ENCODE measurements around the gene ZNF213.

ZNF213 gene

DNA sequence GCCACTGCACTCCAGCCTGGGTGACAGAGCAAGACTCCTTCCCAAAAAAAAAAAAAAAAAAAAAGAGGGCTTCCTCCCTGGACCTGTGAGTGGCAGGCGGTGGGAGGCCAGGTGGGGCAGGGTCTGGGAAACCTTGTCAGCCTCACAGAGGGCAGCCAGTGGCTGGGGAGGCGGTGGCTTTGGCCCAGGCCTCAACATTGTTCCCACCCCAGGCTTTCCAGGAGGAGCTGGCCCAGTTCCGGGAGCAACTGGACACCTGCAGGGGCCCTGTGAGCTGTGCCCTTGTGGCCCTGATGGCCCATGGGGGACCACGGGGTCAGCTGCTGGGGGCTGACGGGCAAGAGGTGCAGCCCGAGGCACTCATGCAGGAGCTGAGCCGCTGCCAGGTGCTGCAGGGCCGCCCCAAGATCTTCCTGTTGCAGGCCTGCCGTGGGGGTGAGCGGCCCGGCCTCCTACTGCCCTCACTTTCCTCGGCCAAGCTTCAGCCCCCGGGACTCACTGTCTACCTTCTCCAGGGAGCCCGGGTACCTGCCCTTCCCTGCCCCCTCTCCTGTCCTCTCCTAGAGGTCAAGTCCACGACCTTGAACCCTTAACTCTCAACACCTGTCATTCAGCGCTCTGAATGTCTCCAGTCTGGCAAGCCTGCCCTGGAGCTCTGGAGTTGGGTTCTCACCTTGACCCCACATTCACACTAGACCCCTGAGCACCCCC lies 12.4 kb downstream of the ZNF213 start:
- no peaks in the 10 kb centered on the region; the same call in 1 of the 2 replicates for H4K20me1 ChIP-seq
- TF ChIP-seq Cebpa-rat (IDR thresholded peaks at IDR 0.05) = no peak
- H3K9ac ChIP-seq = no peak overlapping the region
- peaks cover 9% of the 10 kb centered on the region; the same call in 1 of the 2 replicates for H3K36me3 ChIP-seq
- H3K9me3 ChIP-seq = no peaks in the 10 kb centered on the region
- H3K4me1 ChIP-seq = peaks cover 46% of the 10 kb centered on the region
- H3K4me2 ChIP-seq = no peak overlapping the region
- H3K4me3 ChIP-seq = no peak overlapping the region
- H3K27ac ChIP-seq = no peak overlapping the region
- H3K27me3 ChIP-seq = peaks cover 34% of the 10 kb centered on the region

DNA sequence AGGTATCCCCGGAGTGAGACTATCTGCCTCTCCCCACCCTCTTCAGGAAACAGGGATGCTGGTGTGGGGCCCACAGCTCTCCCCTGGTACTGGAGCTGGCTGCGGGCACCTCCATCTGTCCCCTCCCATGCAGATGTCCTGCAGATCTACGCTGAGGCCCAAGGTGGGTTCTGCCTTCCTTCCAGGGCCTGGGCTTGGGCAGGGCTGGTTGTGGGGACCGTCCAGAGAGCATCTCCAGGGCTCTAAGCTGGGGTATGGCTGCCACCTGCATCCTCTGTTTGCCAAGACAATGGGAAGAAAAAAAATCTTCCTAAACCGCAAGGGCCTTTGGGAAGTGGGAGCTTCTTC lies 12.9 kb downstream of the ZNF213 start:
- no peak for TF ChIP-seq Cebpa-rat (IDR thresholded peaks at IDR 0.05)

DNA sequence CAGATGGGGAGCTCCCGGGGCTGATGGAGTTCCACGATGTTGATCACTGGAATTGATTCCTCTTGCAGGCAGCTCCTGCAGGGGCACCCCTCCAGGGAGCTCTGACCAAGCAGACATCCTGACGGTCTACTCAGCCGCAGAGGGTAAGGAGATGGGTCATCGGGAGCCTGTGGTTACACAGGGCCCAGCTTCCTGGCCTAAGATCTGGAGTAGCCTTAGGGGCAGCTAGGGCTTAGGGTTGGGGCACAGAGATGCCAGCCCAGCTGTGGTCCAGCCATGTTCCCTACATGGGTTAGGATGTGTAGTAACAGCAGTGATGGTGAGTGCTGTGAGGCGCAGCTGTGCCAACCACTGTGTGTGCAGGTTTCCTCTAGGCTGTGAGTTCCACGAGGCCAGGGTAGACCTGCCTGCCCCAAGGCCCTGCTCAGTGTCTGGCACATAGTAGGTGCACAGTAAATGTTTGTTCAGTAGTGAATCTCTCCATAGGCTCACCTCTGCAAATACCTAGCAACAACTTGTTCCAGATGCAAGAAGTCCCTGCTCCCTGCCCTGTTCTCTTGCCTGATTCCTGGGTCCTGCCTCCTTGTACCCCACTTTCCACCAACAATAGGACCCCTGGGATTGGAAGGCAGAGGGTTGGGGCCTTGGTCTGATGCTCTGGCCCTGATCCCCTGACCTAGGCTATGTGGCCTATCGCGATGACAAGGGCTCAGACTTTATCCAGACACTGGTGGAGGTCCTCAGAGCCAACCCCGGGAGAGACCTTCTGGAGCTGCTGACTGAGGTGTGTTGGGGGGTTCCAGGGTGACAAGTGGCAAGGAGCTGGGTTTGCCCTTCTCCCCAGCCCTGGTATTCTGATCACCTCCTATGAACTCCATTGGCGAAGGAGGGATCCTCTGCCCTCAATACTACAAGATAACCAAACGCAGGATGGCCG lies 13.7 kb downstream of the ZNF213 start:
- Histone ChIP-seq H3K9me3 (no peaks in the 10 kb centered on the region), H4K20me1 (no peaks in the 10 kb centered on the region), H3K9ac (no peak overlapping the region), H3K36me3 (no peaks in the 10 kb centered on the region), H3K4me2 (peak overlapping the region; percentile 99), H3K4me1 (peaks cover 41% of the 10 kb centered on the region), H3K27ac (no peak overlapping the region), H3K4me3 (no peak overlapping the region), H3K27me3 (peaks cover 48% of the 10 kb centered on the region)
- no peak for TF ChIP-seq Cebpa-rat (IDR thresholded peaks at IDR 0.05)

More for the DNA sequence above, 12.9 kb downstream of the ZNF213 start:
- no peak overlapping the region for H3K4me2 ChIP-seq
- no peaks in the 10 kb centered on the region for H3K9me3 ChIP-seq
- H3K4me3 ChIP-seq = no peak overlapping the region
- no peak overlapping the region for H3K27ac ChIP-seq
- no peaks in the 10 kb centered on the region; the same call in 1 of the 2 replicates for H4K20me1 ChIP-seq
- H3K4me1 ChIP-seq = peaks cover 47% of the 10 kb centered on the region
- no peak overlapping the region for H3K9ac ChIP-seq
- peaks cover 4% of the 10 kb centered on the region; the same call in 1 of the 2 replicates for H3K36me3 ChIP-seq
- H3K27me3 ChIP-seq = peaks cover 40% of the 10 kb centered on the region

DNA sequence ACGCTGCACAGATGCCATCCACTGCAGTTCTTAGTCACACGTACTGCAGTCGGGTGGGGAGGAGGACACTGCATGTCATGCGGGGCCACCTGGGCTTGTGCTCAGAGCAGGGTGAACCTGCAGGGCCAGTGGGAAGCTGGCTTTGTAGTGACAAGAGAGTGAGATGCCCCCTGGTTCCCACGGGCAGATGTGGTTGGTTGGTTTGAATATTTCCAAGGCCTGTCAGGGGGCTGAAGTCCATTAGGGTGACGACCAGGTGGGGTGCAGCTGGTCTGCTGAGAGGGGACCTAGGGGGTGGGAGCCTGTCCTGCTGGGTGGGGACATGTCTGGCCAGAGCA lies 14.3 kb downstream of the ZNF213 start:
- TF ChIP-seq Cebpa-rat (IDR thresholded peaks at IDR 0.05) = no peak
- Histone ChIP-seq H3K4me3 (peak overlapping the region; percentile 77; the same call in 1 of the 2 replicates), H3K9ac (peak overlapping the region; percentile 77; the same call in 1 of the 2 replicates), H3K4me1 (peaks cover 35% of the 10 kb centered on the region), H3K4me2 (peak overlapping the region; percentile 99), H3K27ac (no peak overlapping the region), H3K9me3 (no peaks in the 10 kb centered on the region), H3K27me3 (peaks cover 54% of the 10 kb centered on the region), H4K20me1 (no peaks in the 10 kb centered on the region), H3K36me3 (no peaks in the 10 kb centered on the region)

DNA sequence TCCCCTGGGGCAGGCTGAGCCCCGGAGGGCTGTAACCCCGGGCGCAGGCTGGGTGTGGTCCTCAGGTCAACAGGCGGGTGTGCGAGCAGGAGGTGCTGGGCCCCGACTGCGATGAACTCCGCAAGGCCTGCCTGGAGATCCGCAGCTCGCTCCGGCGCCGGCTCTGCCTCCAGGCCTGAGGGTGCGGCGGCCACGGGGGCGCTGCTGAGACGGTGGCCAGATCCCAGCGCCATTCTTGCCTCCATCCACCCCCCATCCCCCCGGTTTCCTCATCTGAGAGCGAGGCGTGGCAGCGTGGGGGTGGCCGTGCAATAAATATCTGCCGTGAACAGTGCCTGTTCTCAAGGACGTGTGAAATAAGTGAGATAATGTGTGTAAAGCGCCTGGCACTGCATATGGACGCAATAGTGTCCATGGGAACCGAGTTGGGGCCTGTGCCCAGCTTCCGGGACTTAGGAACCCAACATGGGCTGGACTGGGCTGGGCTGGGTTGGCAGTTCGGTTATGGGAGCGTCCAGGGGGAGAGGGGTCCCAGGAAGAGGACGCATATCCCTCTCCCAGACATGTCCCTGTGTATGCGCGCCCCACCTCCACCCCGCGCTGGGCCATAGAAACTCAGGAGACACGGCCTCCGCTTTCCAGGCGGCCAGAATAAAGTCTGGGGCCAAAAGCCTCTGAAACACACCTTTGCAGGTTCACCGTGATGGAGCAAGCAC lies 15.0 kb downstream of the ZNF213 start:
- Histone ChIP-seq H4K20me1 (no peaks in the 10 kb centered on the region), H3K9ac (peak overlapping the region; percentile 77), H3K27ac (peak overlapping the region; percentile 71), H3K36me3 (no peaks in the 10 kb centered on the region), H3K4me1 (peaks cover 29% of the 10 kb centered on the region), H3K9me3 (peaks cover under 1% of the 10 kb centered on the region; the same call in 1 of the 2 replicates), H3K4me2 (peak overlapping the region; percentile 99), H3K4me3 (peak overlapping the region; percentile 77), H3K27me3 (peaks cover 60% of the 10 kb centered on the region)
- TF ChIP-seq Cebpa-rat (IDR thresholded peaks at IDR 0.05) = no peak

DNA sequence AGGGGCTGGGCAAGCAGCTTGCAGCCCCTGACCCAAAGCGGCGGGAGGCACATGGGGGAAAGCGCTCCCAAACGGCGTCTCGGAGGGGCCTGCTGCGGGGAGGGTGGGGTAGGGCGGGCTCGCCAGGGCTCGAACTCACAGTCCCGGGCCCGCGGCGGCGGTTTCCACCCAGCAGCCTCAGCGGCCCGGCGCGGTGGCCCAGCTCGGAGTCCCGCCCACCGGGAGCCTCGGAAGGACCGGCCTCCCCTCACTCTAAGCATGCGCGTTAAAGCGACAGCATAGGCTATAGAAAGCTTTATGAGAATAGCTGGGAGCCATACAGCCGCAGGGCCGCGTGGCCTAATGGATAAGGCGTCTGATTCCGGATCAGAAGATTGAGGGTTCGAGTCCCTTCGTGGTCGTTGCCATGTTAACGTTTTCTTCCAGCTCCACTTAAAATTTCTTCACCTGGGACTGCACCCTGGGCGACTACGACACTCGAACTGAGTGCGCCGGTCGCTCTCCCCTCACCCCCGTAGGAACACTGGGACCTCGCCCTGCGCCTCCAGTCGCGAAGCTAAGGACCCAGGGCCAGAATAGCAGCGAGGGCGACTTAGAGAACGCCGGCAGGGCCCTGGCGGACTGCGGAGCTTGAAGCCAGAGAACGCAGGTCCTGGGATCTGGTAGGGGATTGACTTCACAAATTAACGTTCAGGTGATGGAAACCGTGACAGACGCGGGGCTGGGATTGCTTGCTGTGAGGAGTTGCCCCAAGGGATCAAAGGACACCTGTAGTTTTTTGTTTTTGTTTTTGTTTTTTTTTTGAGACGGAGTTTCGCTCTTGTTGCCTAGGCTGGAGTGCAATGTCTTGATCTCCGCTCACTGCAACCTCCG lies 15.8 kb downstream of the ZNF213 start:
- Histone ChIP-seq H3K9me3 (peaks cover 9% of the 10 kb centered on the region), H4K20me1 (no peaks in the 10 kb centered on the region), H3K27ac (peak overlapping the region; percentile 71), H3K4me2 (peak overlapping the region; percentile 99), H3K4me1 (peaks cover 25% of the 10 kb centered on the region), H3K27me3 (peaks cover 68% of the 10 kb centered on the region), H3K9ac (peak overlapping the region; percentile 77), H3K4me3 (peak overlapping the region; percentile 77), H3K36me3 (no peaks in the 10 kb centered on the region)
- no peak for TF ChIP-seq Cebpa-rat (IDR thresholded peaks at IDR 0.05)

DNA sequence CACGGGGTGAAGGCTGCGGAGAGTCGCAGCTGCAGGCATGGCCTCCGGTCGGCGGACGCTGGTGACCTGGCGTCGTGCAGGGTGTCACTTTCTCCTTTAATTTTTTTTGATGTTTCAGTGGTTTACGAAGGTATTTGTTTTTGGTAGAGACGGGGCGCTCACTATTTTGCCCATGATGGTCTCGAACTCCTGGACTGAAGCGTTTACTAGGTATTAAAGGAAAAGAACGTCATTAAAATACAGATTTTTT lies 17.1 kb downstream of the ZNF213 start:
- no peak for TF ChIP-seq Cebpa-rat (IDR thresholded peaks at IDR 0.05)

DNA sequence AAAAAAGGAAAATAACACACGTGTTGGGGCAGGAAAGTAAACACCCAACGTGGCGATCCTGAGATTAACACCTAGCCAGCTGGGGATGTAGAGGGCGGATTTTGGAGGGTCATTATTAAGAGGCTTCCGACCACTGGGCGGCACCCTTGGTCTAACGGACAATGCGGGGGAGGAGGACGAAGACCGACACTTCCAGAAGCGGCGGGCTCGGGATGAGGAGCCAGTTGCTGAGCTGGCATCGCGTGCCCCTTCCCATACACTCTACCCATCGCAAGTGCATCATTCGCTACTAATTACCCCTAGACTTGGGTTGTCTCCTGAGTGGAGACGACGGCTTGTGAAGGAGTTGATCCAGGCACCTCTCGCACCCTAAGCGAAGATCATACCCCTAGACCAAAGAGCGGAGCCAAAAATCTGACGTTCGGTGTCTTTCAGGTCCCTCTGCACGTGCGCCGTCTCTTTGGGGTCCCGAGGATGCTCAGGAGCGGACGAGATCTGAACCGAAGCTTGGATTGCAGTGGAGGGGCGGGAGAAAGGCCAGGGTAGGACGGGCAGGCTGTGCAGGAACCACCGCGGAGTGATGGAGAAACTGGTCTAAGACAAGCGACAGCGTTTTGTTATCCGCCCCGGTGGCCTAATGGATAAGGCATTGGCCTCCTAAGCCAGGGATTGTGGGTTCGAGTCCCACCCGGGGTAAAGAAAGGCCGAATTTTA lies 17.6 kb downstream of the ZNF213 start:
- peaks cover 87% of the 10 kb centered on the region for H3K27me3 ChIP-seq
- peaks cover 15% of the 10 kb centered on the region for H3K9me3 ChIP-seq
- H3K4me3 ChIP-seq = peak overlapping the region; percentile 77
- peak overlapping the region; percentile 50; the same call in 1 of the 2 replicates for H3K9ac ChIP-seq
- H3K36me3 ChIP-seq = no peaks in the 10 kb centered on the region
- peak overlapping the region; percentile 99 for H3K4me2 ChIP-seq
- H3K27ac ChIP-seq = no peak overlapping the region
- H3K4me1 ChIP-seq = peaks cover 27% of the 10 kb centered on the region
- H4K20me1 ChIP-seq = peaks cover 1% of the 10 kb centered on the region; the same call in 1 of the 2 replicates
- TF ChIP-seq Cebpa-rat (IDR thresholded peaks at IDR 0.05) = no peak

More for the DNA sequence above, 17.1 kb downstream of the ZNF213 start:
- H3K36me3 ChIP-seq = no peaks in the 10 kb centered on the region
- H3K9me3 ChIP-seq = peaks cover 15% of the 10 kb centered on the region
- peak overlapping the region; percentile 55; the same call in 1 of the 2 replicates for H3K9ac ChIP-seq
- H4K20me1 ChIP-seq = no peaks in the 10 kb centered on the region
- peak overlapping the region; percentile 99 for H3K4me2 ChIP-seq
- peaks cover 25% of the 10 kb centered on the region for H3K4me1 ChIP-seq
- H3K4me3 ChIP-seq = peak overlapping the region; percentile 77
- no peak overlapping the region for H3K27ac ChIP-seq
- peaks cover 82% of the 10 kb centered on the region for H3K27me3 ChIP-seq

Data from BLaER1 (cell line).